ENCODE results near the gene RASSF10.

Gene RASSF10

DNA sequence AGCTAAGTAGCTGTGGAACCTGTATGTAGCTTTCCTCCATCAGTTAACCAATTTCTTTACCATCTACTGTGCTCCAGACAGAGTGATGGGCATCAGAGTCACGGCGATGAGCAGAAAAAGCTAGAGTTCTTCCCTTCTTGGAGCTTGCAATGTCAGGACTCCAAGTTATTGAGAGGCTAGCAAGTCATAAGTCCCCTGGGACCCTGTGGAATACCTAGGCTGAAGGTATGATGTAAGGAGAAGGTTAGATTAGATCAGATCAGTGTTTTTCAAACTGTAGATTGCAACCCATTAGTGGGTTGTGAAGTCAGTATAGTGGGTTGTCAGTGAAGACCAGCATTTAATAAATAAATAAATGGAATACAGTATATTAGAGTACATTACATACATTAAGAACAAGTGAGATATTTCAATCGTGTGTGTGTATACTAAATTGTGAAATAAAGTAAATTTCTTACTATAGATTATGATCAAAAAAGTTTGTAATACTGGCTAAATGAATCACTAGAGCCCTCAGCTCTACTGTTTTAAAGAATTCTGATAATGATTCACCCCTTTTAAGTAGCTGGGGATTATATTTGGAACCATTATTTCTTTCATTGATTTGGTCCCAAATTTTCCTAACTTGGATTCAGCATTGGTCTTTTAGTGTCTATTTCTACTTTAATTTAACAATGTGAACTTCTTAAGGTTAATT lies 52.3 kb downstream of the RASSF10 start:
- no peak for DNase-seq (ENCODE audit: low read depth)

Data from stimulated activated CD8-positive, alpha-beta memory T cell treated with anti-CD3 and anti-CD28 coated beads, Interleukin-15, amount 100 ng/mL, for 1 hour (primary cell).